IMR-90 (cell line): ENCODE data around the gene PNKP. TPM values are rescaled to one million over a fixed set of nuclear protein-coding genes. Genes with fewer than 3 reads are reported as not detected.

Experiments used
- ATAC-seq: fragments of 200-7000 bp; cut with Tn5 transposase; 2 replicates; pipeline ENCODE4 v1.9.1; 2020; ENCODE audit warnings: low read depth, mild to moderate bottlenecking, moderate library complexity
- BruUV-seq: library from RNA; stranded (reverse); fragments of 400-500 nt; replicated peaks from 2 replicates; lab custom pipeline; 2021; lab: Mats Ljungman, UMichigan
- CTCF ChIA-PET: fragments of 300-600 bp; formaldehyde crosslinking; extraction: SDS; loops from one replicate; lab custom pipeline; 2021; ENCODE audit warnings: antibody characterized with exemption; lab: Yijun Ruan, JAX
- POLR2A ChIA-PET: fragments of 300-600 bp; sonication (Branson Sonifier 250); formaldehyde crosslinking; loops from one replicate; lab custom pipeline; 2022; ENCODE audit warnings: antibody characterized with exemption; ENCODE audit not compliant: unreplicated experiment; lab: Charles Lee
- DNase-seq: peaks from one replicate; pipeline ENCODE4 v3.0.0; 2013
- H2AFZ ChIP-seq: replicated peaks from 2 replicates; pipeline ENCODE3; 2013; ENCODE audit warnings: low read length, mild to moderate bottlenecking; ENCODE audit not compliant: poor library complexity
- H2AK5ac ChIP-seq: 2 replicates; pipeline ENCODE4 v1.6.1; 2013; ENCODE audit warnings: low read depth, low read length, inconsistent platforms
- H2AK9ac ChIP-seq: replicated peaks from 2 replicates; pipeline ENCODE3; 2013; ENCODE audit warnings: mild to moderate bottlenecking, low read depth, low read length, moderate library complexity; ENCODE audit not compliant: poor library complexity
- H2BK120ac ChIP-seq: 2 replicates; pipeline ENCODE4 v1.6.1; 2013; ENCODE audit warnings: low read depth, low read length, inconsistent platforms
- H2BK15ac ChIP-seq: 3 replicates; pipeline ENCODE4 v1.6.1; 2013; ENCODE audit warnings: low read depth, low read length, inconsistent platforms
- H2BK20ac ChIP-seq: 2 replicates; pipeline ENCODE4 v1.6.1; 2013; ENCODE audit warnings: low read depth, mild to moderate bottlenecking, inconsistent platforms, low read length, moderate library complexity
- H2BK5ac ChIP-seq: 2 replicates; pipeline ENCODE4 v1.6.1; 2013; ENCODE audit warnings: mild to moderate bottlenecking, low read depth, low read length, inconsistent platforms; ENCODE audit not compliant: poor library complexity, severe bottlenecking
- H3K14ac ChIP-seq: replicated peaks from 2 replicates; pipeline ENCODE4 v1.6.1; 2013; ENCODE audit warnings: low read depth, low read length, inconsistent platforms
- H3K18ac ChIP-seq: 2 replicates; pipeline ENCODE4 v1.6.1; 2013; ENCODE audit warnings: low read depth, low read length, control low read depth
- H3K23ac ChIP-seq: 2 replicates; pipeline ENCODE4 v1.6.1; 2013; ENCODE audit warnings: low read depth, low read length, inconsistent platforms
- H3K27ac ChIP-seq: 2 replicates; pipeline ENCODE4 v1.5.1; 2013; ENCODE audit warnings: mild to moderate bottlenecking, control low read depth, low read length; ENCODE audit not compliant: insufficient read depth
- H3K27me3 ChIP-seq: 2 replicates; pipeline ENCODE4 v1.6.1; 2013; ENCODE audit warnings: low read length; ENCODE audit not compliant: control insufficient read depth, insufficient read depth
- H3K36me3 ChIP-seq: 2 replicates; pipeline ENCODE4 v1.6.1; 2013; ENCODE audit warnings: low read length, mixed read lengths; ENCODE audit not compliant: control insufficient read depth, insufficient read depth
- H3K4ac ChIP-seq: 2 replicates; pipeline ENCODE4 v1.6.1; 2013; ENCODE audit warnings: low read depth, low read length, inconsistent platforms
- H3K4me1 ChIP-seq: 2 replicates; pipeline ENCODE4 v1.6.1; 2013; ENCODE audit warnings: low read length, mixed read lengths; ENCODE audit not compliant: control insufficient read depth, insufficient read depth
- H3K4me2 ChIP-seq: 2 replicates; pipeline ENCODE4 v1.6.1; 2013; ENCODE audit warnings: low read depth, mild to moderate bottlenecking, control low read depth, low read length, moderate library complexity
- H3K4me3 ChIP-seq: 2 replicates; pipeline ENCODE4 v1.5.1; 2013; ENCODE audit warnings: low read depth, mild to moderate bottlenecking, control low read depth, low read length, moderate library complexity; ENCODE audit not compliant: insufficient read depth
- H3K56ac ChIP-seq: 2 replicates; pipeline ENCODE4 v1.6.1; 2013; ENCODE audit warnings: low read length, inconsistent platforms; ENCODE audit not compliant: insufficient read depth; ENCODE audit errors: extremely low read depth
- H3K79me1 ChIP-seq, 2 experiments: 2 replicates each; pipeline ENCODE4 v1.6.1; 2013; ENCODE audit warnings: low read length in 2 of 2, inconsistent platforms in 1 of 2, low read depth in 1 of 2
- H3K9ac ChIP-seq: 2 replicates; pipeline ENCODE4 v1.6.1; 2013; ENCODE audit warnings: low read depth, low read length, control low read depth
- H3K9me1 ChIP-seq: 2 replicates; pipeline ENCODE4 v1.6.1; 2013; ENCODE audit warnings: low read length, inconsistent platforms; ENCODE audit not compliant: insufficient read depth
- H3K9me3 ChIP-seq: 2 replicates; pipeline ENCODE4 v1.6.1; 2013; ENCODE audit warnings: low read length; ENCODE audit not compliant: control insufficient read depth, insufficient read depth
- H4K20me1 ChIP-seq: 2 replicates; pipeline ENCODE4 v1.6.1; 2013; ENCODE audit warnings: low read length, inconsistent platforms; ENCODE audit not compliant: insufficient read depth
- H4K5ac ChIP-seq: 2 replicates; pipeline ENCODE4 v1.6.1; 2013; ENCODE audit warnings: mild to moderate bottlenecking, low read depth, low read length, control low read depth
- H4K8ac ChIP-seq, 2 experiments: 2 replicates each; pipeline ENCODE4 v1.6.1; 2013; ENCODE audit warnings: low read depth in 2 of 2, low read length in 2 of 2, control low read depth in 1 of 2, inconsistent platforms in 1 of 2
- H4K91ac ChIP-seq: 2 replicates; pipeline ENCODE4 v1.6.1; 2013; ENCODE audit warnings: low read depth, low read length, inconsistent platforms; ENCODE audit not compliant: insufficient read depth
- BHLHE40 ChIP-seq: fragments of 150-350 bp; IDR thresholded peaks from 2 replicates; pipeline ENCODE4 v1.6.1; 2016; ENCODE audit warnings: mild to moderate bottlenecking, low read depth, low read length
- CEBPB ChIP-seq: IDR thresholded peaks from 2 replicates; pipeline ENCODE4 v1.6.1; 2012; ENCODE audit warnings: low read depth, low read length, improper control_type of control experiment
- CHD1 ChIP-seq: IDR thresholded peaks from 2 replicates; pipeline ENCODE4 v1.6.1; 2012; ENCODE audit warnings: low read depth, low read length, improper control_type of control experiment
- CTCF ChIP-seq: conservative IDR thresholded peaks from 2 replicates; pipeline ENCODE4 v1.5.1; 2012; ENCODE audit warnings: mild to moderate bottlenecking, low read depth, low read length, improper control_type of control experiment
- ELK1 ChIP-seq: fragments of 150-350 bp; IDR thresholded peaks from 2 replicates; pipeline ENCODE4 v1.6.1; 2016; ENCODE audit warnings: low read depth, mild to moderate bottlenecking, low read length, moderate library complexity, borderline replicate concordance
- FOS ChIP-seq: fragments of 150-350 bp; IDR thresholded peaks from 2 replicates; pipeline ENCODE4 v1.6.1; 2016; ENCODE audit warnings: low read depth, low read length
- MAFK ChIP-seq: IDR thresholded peaks from 2 replicates; pipeline ENCODE4 v1.6.1; 2012; ENCODE audit warnings: low read depth, low read length, improper control_type of control experiment
- MXI1 ChIP-seq: IDR thresholded peaks from 2 replicates; pipeline ENCODE4 v1.6.1; 2012; ENCODE audit warnings: low read depth, mild to moderate bottlenecking, low read length, moderate library complexity, borderline replicate concordance
- NFE2L2 ChIP-seq: fragments of 150-350 bp; IDR thresholded peaks from 2 replicates; pipeline ENCODE4 v1.6.1; 2016; ENCODE audit warnings: low read depth, mild to moderate bottlenecking, low read length
- RAD21 ChIP-seq: IDR thresholded peaks from 2 replicates; pipeline ENCODE4 v1.6.1; 2012; ENCODE audit warnings: low read length, improper control_type of control experiment
- RCOR1 ChIP-seq: IDR thresholded peaks from 2 replicates; pipeline ENCODE4 v1.6.1; 2012; ENCODE audit warnings: mild to moderate bottlenecking, low read length, improper control_type of control experiment; ENCODE audit not compliant: insufficient replicate concordance
- RFX5 ChIP-seq: IDR thresholded peaks from 2 replicates; pipeline ENCODE4 v1.8.0; 2012; ENCODE audit warnings: low read depth, mild to moderate bottlenecking, low read length, moderate library complexity
- SMC3 ChIP-seq: fragments of 150-350 bp; IDR thresholded peaks from 2 replicates; pipeline ENCODE4 v1.6.1; 2016; ENCODE audit warnings: low read depth, mild to moderate bottlenecking, antibody characterized with exemption, low read length, moderate library complexity
- WGBS, 2 experiments: methylation state at CpG; one replicate each; pipeline versions ENCODE4 v1.1.5 to v1.1.7; 2013; ENCODE audit warnings: missing lambda C conversion rate in 2 of 2; ENCODE audit not compliant: insufficient read length in 1 of 2; ENCODE audit errors: extremely low coverage in 2 of 2; 5-methylcytosine and 5-hydroxymethylcytosine counted together
- dilution Hi-C: fragments of 300-500 bp; cut with HindIII; formaldehyde crosslinking; loops from one replicate; pipeline ENCODE4 v1.14.3; 2018; ENCODE audit warnings: low sequenced_read_pairs; ENCODE audit not compliant: unreplicated experiment
- in situ Hi-C: fragments of 300-500 bp; cut with MboI; formaldehyde crosslinking; loops from 3 replicates; pipeline ENCODE4 v1.14.3; 2019; ENCODE audit warnings: low sequenced_read_pairs, inconsistent platforms, mixed read lengths
- intact Hi-C: fragments of 100-400 bp; cut with micrococcal nuclease; formaldehyde crosslinking; loops from 2 replicates; pipeline ENCODE4 v1.10.0; 2022
- polyA plus RNA-seq, 3 experiments: library from polyadenylated mRNA; depleted of rRNA; stranded (reverse); fragments of >200 nt; gene quantifications; 2 replicates each; pipeline ENCODE4 v1.2.3, GENCODE V29; 2012; ENCODE audit warnings: low replicate concordance in 1 of 3
- total RNA-seq: library from RNA; depleted of rRNA; stranded (reverse); fragments of >200 nt; gene quantifications from 2 replicates; pipeline ENCODE4 v1.2.3, GENCODE V29; 2012

PNKP gene
- total and polyA plus RNA-seq, 2 of the 4 experiments (the other 2 are of a cell fraction) = 14.2 to 25.0 TPM

- no peak overlapping the region for H3K23ac ChIP-seq
- no peak overlapping the region for H3K9ac ChIP-seq
- no peak overlapping the region for H4K5ac ChIP-seq
- H3K14ac ChIP-seq = no peak overlapping the region
- dilution Hi-C loops (no loop called here), intact Hi-C loops (no loop called here), in situ Hi-C loops (no loop called here)
- no peak overlapping the region for H2BK20ac ChIP-seq
- ChIA-PET POLR2A (no interaction called here), CTCF (no interaction called here)
- H3K27ac ChIP-seq = no peak overlapping the region
- H2AK9ac ChIP-seq = peak overlapping the region; percentile 8
- no peak overlapping the region for H2AK5ac ChIP-seq
- peaks cover 15 to 79% of the 10 kb centered on the region in 2 experiments for H3K79me1 ChIP-seq
- WGBS, 2 experiments = 89% methylated on average over 5 of the region's 9 CpGs; no CpG with 5 or more reads in 1 of the 2 experiments
- ATAC-seq (no peak), DNase-seq (peak; percentile 52)
- H2AFZ ChIP-seq = no peak overlapping the region
- no peak overlapping the region for H3K4me3 ChIP-seq
- H4K20me1 ChIP-seq = peaks cover 36% of the 10 kb centered on the region
- H3K18ac ChIP-seq = no peak overlapping the region
- no peak overlapping the region for H2BK15ac ChIP-seq
- H3K4ac ChIP-seq = no peak overlapping the region
- peaks cover 3% of the 10 kb centered on the region for H3K4me1 ChIP-seq
- H2BK120ac ChIP-seq = no peak overlapping the region
- H3K4me2 ChIP-seq = no peak overlapping the region
- no TSS peak for BruUV-seq
- H3K27me3 ChIP-seq = no peaks in the 10 kb centered on the region
- peaks cover 15% of the 10 kb centered on the region for H3K9me1 ChIP-seq
- no peak overlapping the region for H4K8ac ChIP-seq
- no peak for TF ChIP-seq RCOR1
- TF ChIP-seq RAD21 = no peak
- TF ChIP-seq RFX5 = no peak
- TF ChIP-seq MXI1 = no peak
- TF ChIP-seq BHLHE40 = no peak
- no peak for TF ChIP-seq ELK1
- no peak for TF ChIP-seq CEBPB
- no peak for TF ChIP-seq MAFK
- no peak for TF ChIP-seq SMC3
- no peak for TF ChIP-seq CTCF
- no peak for TF ChIP-seq FOS
- no peak for TF ChIP-seq CHD1
- no peak for TF ChIP-seq NFE2L2
- no peak overlapping the region for H4K91ac ChIP-seq
- H3K36me3 ChIP-seq = peaks cover 63% of the 10 kb centered on the region
- H3K9me3 ChIP-seq = no peaks in the 10 kb centered on the region
- no peak overlapping the region for H2BK5ac ChIP-seq
- no peak overlapping the region for H3K56ac ChIP-seq
Observed at GRCh38 chr19:49911381-49912145, 44.2 kb upstream of the PNKP start.
